GM21825 (cell line): ENCODE measurements around the gene MAN1A1.

Source experiments
- ATAC-seq: cut with Tn5 transposase; IDR thresholded peaks from one replicate; pipeline ENCODE4 v1.9.1; 2021; ENCODE audit warnings: mild to moderate bottlenecking, moderate library complexity; ENCODE audit not compliant: unreplicated experiment

Gene MAN1A1

GRCh38 chr6:119152187-119152586 is 197.4 kb downstream of the MAN1A1 start:
- ATAC-seq: no peak

DNA sequence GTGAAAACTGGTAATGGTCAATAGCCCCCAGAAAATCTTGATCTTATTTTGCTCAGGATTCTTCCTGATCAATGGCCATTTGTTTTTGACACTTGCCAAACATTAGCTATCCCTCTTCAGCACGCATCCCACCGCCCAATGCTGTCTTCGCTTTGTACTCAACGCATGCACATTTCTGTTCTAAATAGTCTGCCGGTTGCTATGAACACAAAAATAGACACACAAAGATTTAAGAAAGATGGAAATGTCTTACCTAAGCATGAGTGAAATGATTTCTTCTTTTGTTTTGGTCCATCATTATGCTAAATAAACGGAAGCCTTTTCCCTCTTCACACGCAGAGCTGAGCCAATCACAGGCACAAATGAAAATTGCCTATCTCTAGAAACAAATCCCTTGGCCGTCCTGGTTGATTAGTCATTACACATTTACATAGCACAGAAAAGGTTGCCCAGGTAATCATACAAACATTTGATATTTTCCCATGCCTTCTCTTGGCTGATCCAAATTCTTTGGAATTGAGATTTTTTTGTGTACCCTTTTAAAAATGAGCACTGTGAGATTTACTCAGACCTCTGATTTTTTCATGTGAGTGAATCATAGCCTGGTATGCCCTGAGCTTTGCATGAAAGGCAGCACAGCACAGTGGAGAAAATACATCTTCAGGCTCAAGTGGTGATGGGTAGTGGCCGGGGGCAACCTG is 200.6 kb downstream of the MAN1A1 start:
- ATAC-seq: no peak

- no peak for ATAC-seq
Observed at GRCh38 chr6:119148098-119148824, 201.3 kb downstream of the MAN1A1 start.

- ATAC-seq: peak; percentile 98
Observed at GRCh38 chr6:119147101-119148053, 202.2 kb downstream of the MAN1A1 start.

DNA sequence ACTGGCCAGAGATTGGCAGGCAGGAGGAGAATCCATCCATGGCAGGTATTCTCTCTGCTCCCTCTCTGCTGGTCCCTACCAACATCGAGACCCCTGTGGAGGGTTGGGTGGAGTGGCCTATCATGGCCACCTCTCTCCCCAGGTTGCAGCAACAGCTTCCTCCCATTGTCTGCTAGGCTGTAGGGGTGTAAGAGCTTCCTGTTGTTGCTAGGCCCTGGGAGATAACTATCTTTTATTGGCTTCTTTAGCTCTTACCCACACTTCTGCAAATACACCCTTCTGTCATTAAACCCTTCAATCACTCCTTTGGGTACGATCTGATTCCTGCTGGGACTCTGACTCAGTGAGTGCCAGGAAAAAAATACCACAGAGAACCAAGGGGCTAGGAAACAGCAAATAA is 204.4 kb downstream of the MAN1A1 start:
- no peak for ATAC-seq

- no peak for ATAC-seq
Observed at GRCh38 chr6:119142637-119143036, 206.9 kb downstream of the MAN1A1 start.

DNA sequence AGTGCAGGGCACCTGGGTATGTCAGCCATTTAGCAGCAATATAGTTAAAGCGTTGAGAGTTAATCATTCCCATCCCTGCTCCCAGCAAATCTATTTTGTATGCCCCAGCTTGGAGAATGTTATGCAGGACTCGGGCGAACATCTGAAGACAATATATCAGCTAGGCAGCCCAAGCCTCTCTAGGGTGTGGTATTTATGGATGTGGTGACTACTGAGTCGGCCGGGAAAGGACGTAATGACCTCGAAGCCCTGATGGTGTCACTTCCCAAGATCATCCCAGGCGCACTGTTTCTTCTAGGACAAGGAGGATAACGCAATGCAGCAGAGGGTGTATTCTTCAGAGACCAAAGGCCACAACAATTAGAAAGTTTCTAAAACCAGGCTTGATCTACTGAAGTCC is 207.5 kb downstream of the MAN1A1 start:
- no peak for ATAC-seq

GRCh38 chr6:119140196-119141140 is 209.1 kb downstream of the MAN1A1 start:
- no peak for ATAC-seq

DNA sequence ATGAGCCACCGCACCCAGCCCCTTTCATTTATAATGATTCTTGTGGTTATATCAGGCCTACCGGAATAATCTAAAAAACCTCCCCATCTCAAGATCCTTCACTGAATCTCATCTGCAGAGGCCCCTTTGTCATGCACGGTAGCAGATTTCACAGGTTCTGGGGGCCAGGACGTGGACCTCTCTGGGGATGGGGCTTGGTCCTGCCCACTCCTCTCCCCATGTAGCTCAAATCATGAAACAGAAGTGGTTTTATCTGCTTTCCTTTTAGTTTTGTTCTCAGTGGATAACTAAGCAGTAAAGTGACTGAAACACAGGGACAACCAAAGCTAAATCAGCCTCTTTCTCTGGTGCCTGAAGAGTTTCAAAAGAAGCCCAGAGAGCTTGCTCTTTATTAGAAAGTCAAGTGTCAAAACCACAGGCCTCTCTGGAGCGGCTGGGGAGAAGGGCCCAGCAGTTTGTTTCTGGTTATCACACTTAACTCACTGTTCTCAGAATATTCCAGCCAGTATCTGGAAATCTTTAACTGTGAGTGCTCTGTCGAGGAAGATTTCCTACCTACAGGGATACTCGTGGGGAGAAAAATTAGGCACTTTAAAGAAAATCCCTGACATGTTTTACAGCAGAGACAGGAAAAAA is 210.5 kb downstream of the MAN1A1 start:
- ATAC-seq: peak; percentile 89

GRCh38 chr6:119137194-119138072 is 212.1 kb downstream of the MAN1A1 start:
- ATAC-seq: no peak

DNA sequence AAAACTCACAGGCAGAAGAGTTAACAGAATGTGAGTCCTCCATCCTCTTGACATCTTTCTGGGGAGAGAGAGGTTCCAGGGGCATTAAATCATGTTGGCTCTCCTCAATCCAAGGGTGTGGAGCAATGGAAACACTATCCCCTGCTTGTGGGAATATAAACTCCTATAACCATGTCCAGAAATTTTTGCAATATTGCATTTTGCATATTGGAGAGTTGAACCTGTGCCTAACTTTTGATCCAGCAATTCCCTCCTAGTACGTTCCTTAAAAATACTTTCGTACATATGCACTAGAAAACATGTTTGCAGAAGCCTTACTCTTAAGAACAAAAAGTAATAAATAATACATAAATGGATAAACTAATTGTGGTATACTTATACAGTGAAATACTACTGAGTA is 214.8 kb downstream of the MAN1A1 start:
- ATAC-seq: no peak

DNA sequence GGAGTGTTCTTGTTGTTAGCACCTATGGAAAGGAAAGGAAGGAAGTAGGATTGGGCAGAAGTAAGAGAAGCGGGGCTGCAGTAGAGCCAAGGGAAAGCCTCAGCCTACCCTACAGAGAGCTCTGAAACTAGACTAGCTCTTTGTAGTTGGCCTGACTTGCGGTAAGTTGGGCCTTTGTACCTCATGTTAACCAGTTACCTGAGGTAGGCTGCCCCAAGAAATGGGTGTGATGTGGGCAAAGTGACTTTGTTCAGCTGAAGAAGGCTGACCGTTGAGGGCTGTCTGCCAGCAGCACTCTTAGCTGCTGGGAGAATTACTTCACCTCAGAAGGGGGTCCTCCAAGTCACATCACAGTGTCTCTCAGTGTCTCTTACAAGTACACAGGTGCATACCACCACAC is 216.2 kb downstream of the MAN1A1 start:
- ATAC-seq: no peak

DNA sequence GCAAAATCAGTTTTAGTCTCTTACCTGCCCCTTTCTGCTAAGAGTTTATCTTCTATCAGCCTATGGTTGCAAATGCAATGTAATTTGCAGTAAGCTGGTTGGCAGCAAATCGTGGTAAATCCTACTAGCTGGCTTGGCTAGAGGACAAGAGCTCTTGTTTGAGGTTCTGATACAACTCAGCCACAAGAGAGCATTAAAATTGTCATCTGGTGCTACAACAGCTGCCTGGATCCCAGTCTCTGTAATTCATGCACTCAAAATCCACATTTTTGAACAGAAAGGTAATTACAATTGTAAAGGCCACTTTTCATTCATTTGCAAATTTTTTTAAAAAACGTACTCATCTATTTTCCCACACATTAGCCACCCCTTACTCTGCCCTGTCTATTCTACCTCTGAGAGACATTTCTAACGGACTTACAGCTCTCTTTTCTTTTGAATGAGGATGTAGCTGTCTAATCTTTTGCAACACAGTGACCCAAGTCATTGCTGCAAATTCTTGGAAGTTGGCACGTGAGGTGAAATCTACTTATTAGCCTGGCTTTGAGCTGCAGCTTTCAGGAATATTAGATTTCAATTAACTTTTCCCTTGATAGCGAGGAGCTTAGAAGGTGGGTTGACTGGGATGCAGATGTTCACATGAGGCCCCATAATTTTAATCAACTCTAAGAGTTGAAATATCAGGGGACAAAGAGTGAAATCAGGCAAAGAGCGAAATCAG is 217.1 kb downstream of the MAN1A1 start:
- ATAC-seq: no peak

DNA sequence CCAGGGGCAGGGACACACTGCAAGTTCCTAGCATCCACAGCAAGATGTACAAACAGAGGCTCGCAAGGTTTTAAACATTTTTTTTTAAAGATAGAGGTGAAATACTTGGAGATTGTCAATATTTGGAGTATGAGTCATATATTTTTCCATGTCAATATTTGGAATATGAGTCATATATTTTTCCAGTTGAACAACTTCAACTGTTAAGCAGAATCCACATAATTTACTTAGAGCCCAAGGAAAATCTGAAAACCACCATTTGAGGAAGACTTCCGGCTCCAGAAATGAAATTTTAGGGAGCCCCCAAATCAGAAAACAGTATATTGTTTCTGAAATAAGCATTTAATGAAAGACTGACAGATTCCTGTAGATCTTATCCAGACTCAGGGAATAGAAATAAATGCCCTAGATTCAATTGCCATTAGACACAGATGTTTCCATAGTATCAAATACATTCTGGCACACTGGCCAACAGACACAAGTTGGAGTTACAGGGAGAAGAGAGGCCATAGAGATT is 219.5 kb downstream of the MAN1A1 start:
- no peak for ATAC-seq

- peak; percentile 73 for ATAC-seq
Observed at GRCh38 chr6:119129148-119129967, 220.2 kb downstream of the MAN1A1 start.

- no peak for ATAC-seq
Observed at GRCh38 chr6:119128252-119128912, 221.2 kb downstream of the MAN1A1 start.

- ATAC-seq: no peak
Observed at GRCh38 chr6:119127627-119128026, 221.9 kb downstream of the MAN1A1 start.
